Measurements from ENCODE around the gene LCN9. TPM values are rescaled to one million over a fixed set of nuclear protein-coding genes. Genes with fewer than 3 reads are reported as not detected.

LCN9 gene, protein sequence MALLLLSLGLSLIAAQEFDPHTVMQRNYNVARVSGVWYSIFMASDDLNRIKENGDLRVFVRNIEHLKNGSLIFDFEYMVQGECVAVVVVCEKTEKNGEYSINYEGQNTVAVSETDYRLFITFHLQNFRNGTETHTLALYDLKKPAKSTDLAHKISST
- total RNA-seq, result under 1 TPM in 1 of 3 donors, not detected in 2; 0.64 TPM

DNA sequence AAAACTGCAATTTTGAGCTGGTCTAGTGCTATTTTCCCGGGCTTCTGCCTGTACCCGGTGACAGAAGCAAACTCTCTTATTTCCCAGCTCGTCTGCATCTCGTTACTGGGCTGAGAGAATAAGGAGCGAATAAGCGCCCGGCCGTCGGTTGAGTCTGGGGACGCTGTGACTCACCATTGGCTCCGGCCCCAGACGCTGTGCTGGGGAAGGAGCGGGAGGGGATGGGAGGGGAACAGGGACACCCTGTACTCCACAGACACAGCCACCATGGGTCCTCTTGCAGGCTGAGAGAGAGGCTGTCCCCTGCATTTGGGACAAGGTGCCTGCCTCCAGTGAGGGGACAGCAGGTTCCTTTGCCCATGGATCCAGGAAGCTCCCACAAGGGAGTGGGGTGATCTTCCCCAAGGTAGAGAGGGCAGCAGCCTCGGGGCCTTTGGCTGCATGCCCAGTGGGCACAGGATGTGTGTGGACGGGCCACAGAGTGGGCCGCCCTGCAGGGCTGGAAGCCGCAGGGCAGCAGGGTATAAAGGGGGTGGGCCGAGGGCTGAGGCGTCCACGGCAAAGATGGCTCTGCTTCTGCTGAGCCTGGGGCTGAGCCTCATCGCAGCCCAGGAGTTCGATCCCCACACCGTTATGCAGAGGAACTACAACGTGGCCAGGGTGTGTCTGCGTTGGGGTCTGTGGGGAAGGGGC lies at the start of gene LCN9:
LCN9 (plus strand) TSS at position 552 of the 693 bp plus-strand sequence; CDS start at position 565, 13 bp downstream.
- intact Hi-C loops (cut with DNase I; ENCODE audit: low total_unique reads), result no loop called here
- H3K27ac ChIP-seq, result no peak within 1 kb of the TSS
- no peaks in the 10 kb centered on the region for H3K4me1 ChIP-seq
- DNase-seq (ENCODE audit: low spot score in 2 of 2), result peak in 1 of 2 donors; percentile 33
- H3K27me3 ChIP-seq, result peaks cover 0 to 47% of the 10 kb centered on the region in 2 donors
- no peak within 1 kb of the TSS for H3K4me3 ChIP-seq
- no peaks in the 10 kb centered on the region for H3K36me3 ChIP-seq
- H3K9me3 ChIP-seq, result peaks cover 0 to 3% of the 10 kb centered on the region in 2 donors
- TF ChIP-seq, protein P1, sequence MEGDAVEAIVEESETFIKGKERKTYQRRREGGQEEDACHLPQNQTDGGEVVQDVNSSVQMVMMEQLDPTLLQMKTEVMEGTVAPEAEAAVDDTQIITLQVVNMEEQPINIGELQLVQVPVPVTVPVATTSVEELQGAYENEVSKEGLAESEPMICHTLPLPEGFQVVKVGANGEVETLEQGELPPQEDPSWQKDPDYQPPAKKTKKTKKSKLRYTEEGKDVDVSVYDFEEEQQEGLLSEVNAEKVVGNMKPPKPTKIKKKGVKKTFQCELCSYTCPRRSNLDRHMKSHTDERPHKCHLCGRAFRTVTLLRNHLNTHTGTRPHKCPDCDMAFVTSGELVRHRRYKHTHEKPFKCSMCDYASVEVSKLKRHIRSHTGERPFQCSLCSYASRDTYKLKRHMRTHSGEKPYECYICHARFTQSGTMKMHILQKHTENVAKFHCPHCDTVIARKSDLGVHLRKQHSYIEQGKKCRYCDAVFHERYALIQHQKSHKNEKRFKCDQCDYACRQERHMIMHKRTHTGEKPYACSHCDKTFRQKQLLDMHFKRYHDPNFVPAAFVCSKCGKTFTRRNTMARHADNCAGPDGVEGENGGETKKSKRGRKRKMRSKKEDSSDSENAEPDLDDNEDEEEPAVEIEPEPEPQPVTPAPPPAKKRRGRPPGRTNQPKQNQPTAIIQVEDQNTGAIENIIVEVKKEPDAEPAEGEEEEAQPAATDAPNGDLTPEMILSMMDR (IDR thresholded peaks at IDR 0.05), result no peak
- TF ChIP-seq POLR2A (IDR thresholded peaks at IDR 0.05) (no peak), POLR2AphosphoS5 (IDR thresholded peaks at IDR 0.05) (no peak)

DNA sequence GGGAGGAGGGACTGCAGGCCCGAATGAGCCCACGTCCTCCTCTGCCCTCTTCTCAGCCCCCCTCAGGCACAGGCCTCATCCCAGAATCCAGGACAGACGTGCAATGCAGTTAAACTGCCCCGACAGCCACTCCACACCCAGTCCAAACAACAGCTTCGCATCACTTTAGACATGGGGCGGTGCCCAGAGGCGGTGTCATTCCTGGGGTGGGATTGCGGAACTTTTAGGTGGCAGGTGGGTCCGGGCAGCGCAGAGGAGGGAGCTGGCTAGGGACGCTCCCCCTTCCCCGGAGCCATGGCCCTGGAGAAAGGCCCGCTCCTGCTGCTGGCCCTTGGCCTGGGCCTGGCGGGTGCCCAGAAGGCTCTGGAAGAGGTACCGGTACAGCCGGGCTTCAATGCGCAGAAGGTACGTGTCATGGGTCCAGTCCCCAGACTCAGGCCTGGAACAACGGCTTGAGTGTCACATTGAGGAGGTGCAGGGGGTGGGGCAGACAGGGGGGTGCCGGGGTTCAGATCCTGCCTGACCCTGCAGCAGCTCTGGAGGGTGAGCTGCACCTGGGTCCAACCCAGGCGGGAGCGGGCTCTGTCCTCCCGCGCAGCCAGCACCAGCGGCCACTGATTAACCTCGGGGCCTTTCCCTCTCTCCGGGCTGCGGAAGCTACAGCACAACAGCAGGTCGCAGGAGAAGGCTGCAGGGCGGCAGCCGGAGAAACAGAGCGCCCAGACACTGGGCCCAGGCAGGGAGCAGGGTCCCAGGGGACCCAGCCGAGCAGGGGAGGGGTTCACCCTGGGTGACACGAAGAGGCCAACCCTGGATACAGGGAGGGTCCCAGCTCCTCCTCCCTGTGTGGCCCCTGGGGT lies 48.9 kb upstream of the LCN9 start:
- no peak overlapping the region for H3K4me3 ChIP-seq
- no peak for TF ChIP-seq POLR2AphosphoS5 (IDR thresholded peaks at IDR 0.05)
- intact Hi-C loops (cut with DNase I; ENCODE audit: low total_unique reads), result no loop called here
- H3K27me3 ChIP-seq, result peaks cover 0 to 71% of the 10 kb centered on the region in 2 donors
- no peaks in the 10 kb centered on the region for H3K36me3 ChIP-seq
- no peaks in the 10 kb centered on the region for H3K4me1 ChIP-seq
- no peak overlapping the region for H3K27ac ChIP-seq
- peak in 1 of 2 donors; percentile 7 for DNase-seq (ENCODE audit: low spot score in 2 of 2)
- no peaks in the 10 kb centered on the region for H3K9me3 ChIP-seq

DNA sequence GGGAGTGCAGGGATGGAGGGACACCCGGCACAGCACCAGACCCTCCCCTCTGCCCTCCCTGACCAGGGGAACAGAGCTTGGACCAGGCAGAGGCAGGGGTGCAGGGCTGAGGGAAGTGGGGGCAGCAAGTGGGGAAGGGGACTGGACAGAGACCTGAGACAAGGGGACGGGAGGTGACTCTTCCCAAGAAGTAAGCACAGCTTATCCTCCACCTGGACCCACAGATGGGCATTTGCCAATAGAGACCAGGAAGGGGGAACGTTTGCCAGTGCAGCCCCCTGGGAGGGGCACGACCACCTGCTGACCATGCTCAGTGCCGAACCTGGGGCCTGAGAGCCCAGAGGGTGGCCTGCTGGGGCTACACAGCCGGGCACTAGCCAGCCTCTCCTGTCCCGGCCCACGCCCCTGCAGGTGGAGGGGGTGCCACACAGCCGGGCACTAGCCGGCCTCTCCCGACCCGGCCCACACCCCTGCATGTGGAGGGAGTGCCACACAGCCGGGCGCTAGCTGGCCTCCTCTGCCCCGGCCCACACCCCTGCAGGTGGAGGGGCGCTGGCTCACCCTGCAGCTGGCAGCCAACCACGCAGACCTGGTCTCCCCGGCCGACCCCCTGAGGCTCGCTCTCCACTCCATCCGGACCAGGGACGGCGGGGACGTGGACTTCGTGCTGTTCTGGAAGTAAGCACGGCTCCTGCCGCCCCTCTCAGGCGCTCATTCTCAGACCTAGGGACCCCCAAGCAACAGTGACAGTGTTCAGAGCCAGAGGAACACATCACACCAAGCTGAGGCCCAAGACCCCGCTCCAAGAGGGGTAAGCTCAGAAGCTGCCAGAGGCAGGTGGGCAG lies 48.1 kb upstream of the LCN9 start:
- no peaks in the 10 kb centered on the region for H3K9me3 ChIP-seq
- no peak overlapping the region for H3K4me3 ChIP-seq
- H3K4me1 ChIP-seq, result no peaks in the 10 kb centered on the region
- H3K36me3 ChIP-seq, result no peaks in the 10 kb centered on the region
- no peak for TF ChIP-seq POLR2A (IDR thresholded peaks at IDR 0.05)
- TF ChIP-seq POLR2AphosphoS5 (IDR thresholded peaks at IDR 0.05), result no peak
- TF ChIP-seq, protein P1 (IDR thresholded peaks at IDR 0.05), result no peak
- H3K27me3 ChIP-seq, result peaks cover 0 to 73% of the 10 kb centered on the region in 2 donors
- intact Hi-C loops (cut with DNase I; ENCODE audit: low total_unique reads), result no loop called here
- DNase-seq (ENCODE audit: low spot score in 2 of 2), result peak in 1 of 2 donors; percentile 5
- no peak overlapping the region for H3K27ac ChIP-seq

DNA sequence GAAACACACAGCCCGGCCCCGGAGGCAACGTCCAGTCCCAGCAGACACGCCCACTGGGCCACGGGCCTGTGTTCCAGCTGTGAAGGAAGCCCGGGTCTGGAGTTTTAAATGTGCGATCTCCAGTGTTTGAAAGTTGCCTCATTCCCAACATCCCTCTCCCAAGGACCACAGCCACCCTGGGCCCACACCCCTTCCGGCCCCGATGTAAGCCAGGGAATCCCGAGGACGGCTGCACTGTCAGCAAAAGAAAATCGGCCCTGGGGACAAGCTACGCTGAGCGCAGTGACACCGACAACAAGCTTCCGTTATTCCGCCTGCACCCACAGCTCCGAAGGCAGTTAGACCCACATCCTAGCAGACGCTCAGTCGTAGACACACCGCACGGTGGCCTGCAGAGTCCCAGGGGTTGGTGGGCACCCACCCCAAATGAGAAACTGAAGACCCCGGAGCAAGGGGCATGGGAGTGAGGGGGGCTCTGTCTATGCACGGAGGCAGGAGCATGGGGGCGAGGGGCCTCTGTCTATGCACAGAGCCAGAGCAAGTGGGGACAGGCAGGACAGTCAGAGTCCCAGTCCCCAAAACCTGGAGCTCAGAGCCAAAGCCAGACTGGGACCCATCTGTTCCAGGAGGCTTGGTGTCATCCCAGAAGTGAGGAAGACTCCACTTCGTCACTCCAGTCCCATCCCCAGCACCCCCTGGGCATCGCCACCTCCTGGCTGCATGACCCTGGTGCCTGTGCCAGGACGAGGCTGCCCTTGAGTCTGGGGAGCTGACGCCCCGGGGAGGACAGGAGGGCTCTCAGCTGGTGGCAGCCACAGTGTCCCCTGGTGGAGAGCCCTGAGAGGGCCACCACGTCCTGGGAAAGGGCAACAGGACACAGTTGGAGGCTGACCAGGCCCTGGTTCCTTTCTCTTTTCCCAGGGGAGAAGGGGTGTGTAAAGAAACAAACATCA lies 47.2 kb upstream of the LCN9 start:
- intact Hi-C loops (cut with DNase I; ENCODE audit: low total_unique reads), result no loop called here

More for the DNA sequence above, 47.2 kb upstream of the LCN9 start:
- Histone ChIP-seq H3K9me3 (no peaks in the 10 kb centered on the region), H3K4me1 (no peaks in the 10 kb centered on the region), H3K4me3 (no peak overlapping the region), H3K36me3 (no peaks in the 10 kb centered on the region), H3K27ac (no peak overlapping the region), H3K27me3 (peaks cover 0 to 70% of the 10 kb centered on the region in 2 donors)
- DNase-seq (ENCODE audit: low spot score in 2 of 2), result peak in 1 of 2 donors; percentile 7
- TF ChIP-seq, protein P1 (IDR thresholded peaks at IDR 0.05), result no peak
- TF ChIP-seq POLR2A (IDR thresholded peaks at IDR 0.05) (no peak), POLR2AphosphoS5 (IDR thresholded peaks at IDR 0.05) (no peak)
